ENCODE measurements around the gene NECTIN4. TPM values are rescaled to one million over a fixed set of nuclear protein-coding genes. Genes with fewer than 3 reads are reported as not detected.

Gene NECTIN4
- total RNA-seq, 1 donor from 2014 or later: not detected

DNA sequence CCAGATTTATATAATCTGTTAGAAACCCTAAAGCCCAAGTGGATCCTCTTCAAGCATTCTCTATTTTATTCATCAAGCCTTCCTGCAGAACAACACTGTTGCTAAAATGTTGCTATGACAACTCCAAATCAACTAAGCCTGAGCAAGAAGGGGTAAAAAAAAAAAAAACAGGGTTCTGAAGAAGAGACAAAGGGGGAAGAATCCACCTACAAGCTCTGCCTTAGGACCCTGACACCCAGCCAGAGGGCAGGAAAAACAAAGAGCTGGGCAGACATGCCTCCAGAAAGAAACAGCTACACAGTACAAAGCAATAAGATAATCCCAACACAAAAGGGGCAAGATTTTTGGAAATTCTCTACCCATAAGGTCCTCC lies 44.8 kb downstream of the NECTIN4 start:
- Histone ChIP-seq H3K9me3 (no peaks in the 10 kb centered on the region), H3K27me3 (no peaks in the 10 kb centered on the region), H3K36me3 (peaks cover 34% of the 10 kb centered on the region in 2 donors), H3K4me3 (peak overlapping the region; percentile 63 to 95), H3K27ac (peak overlapping the region; percentile 93 to 96), H3K4me1 (peaks cover 6 to 13% of the 10 kb centered on the region in 2 donors)
- intact Hi-C loops (cut with DNase I): loop anchor here (10.0 kb wide), 3 partner anchors 120 to 350 kb away; partner anchors contain the start of genes NDUFS2 and PPOX
- DNase-seq (ENCODE audit: low spot score in 2 of 2): no peak
- no peak for TF ChIP-seq CTCF (IDR thresholded peaks at IDR 0.05)

DNA sequence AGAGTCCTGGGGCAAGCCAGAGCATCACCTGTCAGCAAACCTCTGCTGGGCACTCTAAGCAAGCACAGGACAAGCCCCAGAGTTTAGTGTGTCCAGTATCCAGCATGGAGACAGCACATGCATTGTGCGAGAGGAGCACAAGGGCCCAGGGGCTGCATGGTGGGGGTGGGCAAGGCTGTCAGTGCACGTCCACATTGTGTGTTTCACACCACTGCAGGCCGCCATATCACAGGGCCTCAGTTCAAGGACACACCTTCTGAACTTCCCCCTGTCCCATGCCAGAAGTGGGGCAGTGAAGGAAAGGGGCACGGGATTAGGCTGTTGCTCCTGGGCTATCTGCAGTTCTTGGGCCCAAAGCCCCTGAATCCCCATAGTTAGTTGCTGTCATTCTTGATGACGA lies 49.8 kb downstream of the NECTIN4 start:
- Histone ChIP-seq H3K4me1 (peaks cover 5 to 10% of the 10 kb centered on the region in 2 donors), H3K27ac (no peak overlapping the region), H3K36me3 (peaks cover 39 to 42% of the 10 kb centered on the region in 2 donors), H3K9me3 (no peaks in the 10 kb centered on the region), H3K27me3 (no peaks in the 10 kb centered on the region), H3K4me3 (no peak overlapping the region)
- DNase-seq (ENCODE audit: low spot score in 2 of 2): no peak
- no peak for TF ChIP-seq CTCF (IDR thresholded peaks at IDR 0.05)
- intact Hi-C loops (cut with DNase I): no loop called here

DNA sequence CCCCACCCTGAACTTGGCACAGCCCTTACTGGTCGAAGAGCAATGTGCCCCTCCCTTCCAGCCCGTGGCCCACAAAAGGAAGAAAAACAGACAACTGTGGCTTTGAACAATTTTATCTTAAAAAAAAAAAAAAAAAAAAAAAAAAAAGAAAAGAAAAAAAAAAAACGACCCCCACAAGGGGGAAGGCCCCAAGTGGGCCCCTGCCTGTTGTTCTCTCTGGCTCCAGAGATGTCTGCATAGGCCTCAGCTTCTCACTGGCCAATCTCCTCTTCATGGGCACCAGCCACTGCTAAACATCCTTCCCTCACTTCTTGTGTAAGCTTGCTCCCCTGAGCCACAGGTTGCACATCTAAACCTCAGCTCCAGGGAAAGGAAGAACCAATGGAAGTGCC lies 50.2 kb downstream of the NECTIN4 start:
- no peak for DNase-seq (ENCODE audit: low spot score in 2 of 2)
- Histone ChIP-seq H3K9me3 (no peaks in the 10 kb centered on the region), H3K27ac (no peak overlapping the region), H3K4me3 (peak overlapping the region; percentile 39 to 56), H3K27me3 (no peaks in the 10 kb centered on the region), H3K4me1 (peaks cover 1 to 6% of the 10 kb centered on the region in 2 donors), H3K36me3 (peaks cover 39 to 42% of the 10 kb centered on the region in 2 donors)
- intact Hi-C loops (cut with DNase I): no loop called here
- TF ChIP-seq CTCF (IDR thresholded peaks at IDR 0.05): no peak

- H3K9me3 ChIP-seq: no peaks in the 10 kb centered on the region
- no peak within 1 kb of the TSS for H3K27ac ChIP-seq
- no peak for TF ChIP-seq CTCF (IDR thresholded peaks at IDR 0.05)
- intact Hi-C loops (cut with DNase I): no loop called here
- no peak for DNase-seq (ENCODE audit: low spot score in 2 of 2)
- H3K27me3 ChIP-seq: no peaks in the 10 kb centered on the region
- H3K36me3 ChIP-seq: peaks cover 39 to 42% of the 10 kb centered on the region in 2 donors
- H3K4me1 ChIP-seq: peaks cover 0 to under 1% of the 10 kb centered on the region in 2 donors
- H3K4me3 ChIP-seq: peak within 1 kb of the TSS; percentile 39 to 56
Observed at GRCh38 chr1:161038523-161039153, 50.7 kb downstream of the NECTIN4 start, which contains the start of gene TSTD1. Gene TSTD1, minus strand, starts transcription at chr1:161038964. Its CDS starts 75 bp downstream, at chr1:161038889.

DNA sequence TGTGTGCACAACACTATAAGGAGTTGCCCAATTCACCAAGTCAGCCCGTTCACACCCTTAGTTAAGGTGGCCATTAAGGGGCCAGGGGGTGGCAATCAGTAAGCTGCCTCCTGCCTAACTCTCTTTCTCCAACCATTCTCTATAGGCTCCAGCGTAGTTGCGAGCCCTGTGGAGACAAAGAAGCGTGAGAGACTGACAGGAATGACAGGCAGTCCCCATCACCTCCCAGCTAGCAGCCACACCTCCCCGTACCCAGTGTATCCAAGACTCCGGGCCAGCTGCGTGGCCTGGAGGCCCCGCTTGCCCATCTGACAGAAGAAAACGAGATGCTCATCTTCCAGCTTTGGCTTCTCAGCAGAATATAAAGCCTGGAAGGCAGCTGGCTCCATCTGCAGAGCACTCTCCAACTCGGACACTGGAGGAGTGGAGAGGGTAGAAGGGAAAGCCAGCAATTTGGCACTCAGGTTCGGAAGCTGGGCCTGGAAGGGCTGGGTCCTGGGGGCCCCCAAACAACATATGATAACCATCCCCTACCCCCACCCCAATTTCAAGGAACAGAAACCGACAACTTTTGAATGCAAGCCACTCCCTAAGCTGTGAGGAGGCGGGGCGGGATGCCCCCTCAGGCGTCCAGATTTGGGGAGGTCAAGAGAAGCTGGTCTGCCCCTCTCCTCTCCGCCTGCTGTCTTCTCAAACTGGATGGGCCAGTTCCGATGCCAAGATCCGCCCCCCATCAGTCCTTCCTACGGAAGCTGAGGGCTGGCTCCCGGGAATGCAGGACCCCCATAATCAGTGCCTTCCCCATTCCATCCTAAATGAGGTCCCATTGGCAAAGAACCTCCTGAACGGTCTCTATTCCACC lies 51.5 kb downstream of the NECTIN4 start:
- TF ChIP-seq CTCF (IDR thresholded peaks at IDR 0.05): no peak
- Histone ChIP-seq H3K36me3 (peaks cover 38 to 41% of the 10 kb centered on the region in 2 donors), H3K9me3 (no peaks in the 10 kb centered on the region), H3K4me1 (no peaks in the 10 kb centered on the region), H3K27me3 (no peaks in the 10 kb centered on the region), H3K4me3 (peak overlapping the region; percentile 39 to 56), H3K27ac (no peak overlapping the region)
- no peak for DNase-seq (ENCODE audit: low spot score in 2 of 2)
- intact Hi-C loops (cut with DNase I): no loop called here
